Subcutaneous adipose tissue (tissue), 4 donors: ENCODE data around the gene IFI27L2. TPM values are rescaled to one million over a fixed set of nuclear protein-coding genes. Genes with fewer than 3 reads are reported as not detected.

Source experiments
- total RNA-seq, 4 donors: library from RNA; depleted of rRNA; stranded (reverse); fragments of >200 nt; gene quantifications; one replicate each; pipeline ENCODE4 v1.1.0, GENCODE V29; 2016
- TF ChIP-seq, protein P1 (sequence below): fragments of 450-650 bp; IDR thresholded peaks from one replicate; pipeline ENCODE4 v1.5.1; 2016; ENCODE audit warnings: low read depth, mild to moderate bottlenecking, control low read depth, antibody characterized with exemption, moderate library complexity

The IFI27L2 gene
- total RNA-seq, 4 donors from 2014 or later = 20.7 to 102 (median 85.3) TPM

DNA sequence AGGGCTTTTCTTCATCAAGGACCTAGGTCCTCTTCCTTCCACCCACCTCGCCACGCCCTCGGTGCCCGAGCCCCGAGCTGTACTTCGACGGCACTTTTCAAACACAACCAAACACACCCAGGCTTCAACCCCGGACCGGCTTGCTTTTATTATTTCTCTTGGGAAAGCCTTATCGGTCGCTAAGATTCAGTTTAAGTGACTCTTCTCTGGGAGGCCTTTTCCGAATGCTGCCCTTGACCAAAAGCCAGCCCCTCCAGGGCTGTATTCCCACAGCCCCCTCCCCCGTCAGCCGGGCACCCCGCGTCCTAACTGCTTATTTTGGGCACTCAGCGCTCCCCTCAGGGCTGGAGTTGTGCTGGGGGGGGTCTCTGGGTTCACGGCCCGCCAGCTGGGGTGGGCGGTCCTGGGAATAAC is 44.1 kb upstream of the IFI27L2 start:
- TF ChIP-seq, protein P1, sequence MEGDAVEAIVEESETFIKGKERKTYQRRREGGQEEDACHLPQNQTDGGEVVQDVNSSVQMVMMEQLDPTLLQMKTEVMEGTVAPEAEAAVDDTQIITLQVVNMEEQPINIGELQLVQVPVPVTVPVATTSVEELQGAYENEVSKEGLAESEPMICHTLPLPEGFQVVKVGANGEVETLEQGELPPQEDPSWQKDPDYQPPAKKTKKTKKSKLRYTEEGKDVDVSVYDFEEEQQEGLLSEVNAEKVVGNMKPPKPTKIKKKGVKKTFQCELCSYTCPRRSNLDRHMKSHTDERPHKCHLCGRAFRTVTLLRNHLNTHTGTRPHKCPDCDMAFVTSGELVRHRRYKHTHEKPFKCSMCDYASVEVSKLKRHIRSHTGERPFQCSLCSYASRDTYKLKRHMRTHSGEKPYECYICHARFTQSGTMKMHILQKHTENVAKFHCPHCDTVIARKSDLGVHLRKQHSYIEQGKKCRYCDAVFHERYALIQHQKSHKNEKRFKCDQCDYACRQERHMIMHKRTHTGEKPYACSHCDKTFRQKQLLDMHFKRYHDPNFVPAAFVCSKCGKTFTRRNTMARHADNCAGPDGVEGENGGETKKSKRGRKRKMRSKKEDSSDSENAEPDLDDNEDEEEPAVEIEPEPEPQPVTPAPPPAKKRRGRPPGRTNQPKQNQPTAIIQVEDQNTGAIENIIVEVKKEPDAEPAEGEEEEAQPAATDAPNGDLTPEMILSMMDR = no peak

DNA sequence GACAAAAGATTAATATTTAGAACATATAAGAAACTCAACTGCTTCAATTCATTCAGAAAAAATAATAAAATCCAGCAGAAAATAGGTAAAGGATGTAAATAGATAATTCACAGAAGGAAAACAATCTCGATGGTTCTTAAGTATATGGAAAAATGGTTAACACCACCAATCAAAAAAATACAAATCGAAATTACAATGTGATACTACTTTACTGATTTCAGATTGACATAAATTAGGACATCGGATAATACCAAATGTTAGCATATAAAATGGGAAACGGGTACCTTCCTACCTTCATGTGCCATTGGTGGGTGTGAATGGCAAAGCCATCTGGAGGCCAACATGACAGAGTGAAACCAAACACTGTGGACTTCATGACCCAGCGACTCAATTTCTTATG is 43.1 kb upstream of the IFI27L2 start:
- TF ChIP-seq, protein P1 = no peak

DNA sequence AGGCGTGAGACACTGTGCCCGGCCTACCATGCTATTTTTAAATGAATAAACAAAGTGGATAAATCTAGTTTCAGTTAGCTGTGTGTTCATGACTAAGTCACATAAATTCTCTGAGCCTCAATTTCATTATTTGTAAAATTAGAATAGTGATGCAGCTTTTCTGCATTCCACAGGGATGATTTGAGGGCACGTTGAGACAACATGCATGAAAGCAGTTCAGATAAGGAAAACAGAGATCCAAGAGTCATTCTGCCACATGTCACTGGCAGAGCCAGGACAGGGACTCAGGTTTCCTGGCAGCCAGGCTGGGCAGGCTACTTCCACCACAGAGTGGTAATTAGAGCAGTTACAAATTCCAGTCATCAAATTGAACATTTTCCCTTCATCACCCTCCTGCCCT is 41.8 kb upstream of the IFI27L2 start:
- TF ChIP-seq, protein P1 = no peak

DNA sequence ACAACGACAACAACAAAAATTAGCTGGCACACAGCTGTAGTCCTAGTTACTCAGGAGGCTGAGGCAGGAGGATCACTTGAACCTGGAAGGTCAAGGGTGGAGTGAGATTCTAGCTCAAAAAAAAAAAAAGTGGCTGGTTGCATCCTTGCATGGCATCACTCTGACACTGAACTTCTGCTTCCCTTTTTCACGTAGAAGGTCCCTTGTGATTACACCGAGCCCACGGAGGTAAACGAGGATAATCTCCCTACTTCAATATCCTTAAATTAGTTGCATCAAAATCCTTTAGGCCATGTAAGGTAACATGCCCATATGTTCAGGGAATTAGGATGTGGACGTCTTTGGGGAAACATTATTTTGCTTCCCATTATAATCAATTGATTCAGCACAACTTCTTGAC is 40.7 kb upstream of the IFI27L2 start:
- TF ChIP-seq, protein P1 = no peak

DNA sequence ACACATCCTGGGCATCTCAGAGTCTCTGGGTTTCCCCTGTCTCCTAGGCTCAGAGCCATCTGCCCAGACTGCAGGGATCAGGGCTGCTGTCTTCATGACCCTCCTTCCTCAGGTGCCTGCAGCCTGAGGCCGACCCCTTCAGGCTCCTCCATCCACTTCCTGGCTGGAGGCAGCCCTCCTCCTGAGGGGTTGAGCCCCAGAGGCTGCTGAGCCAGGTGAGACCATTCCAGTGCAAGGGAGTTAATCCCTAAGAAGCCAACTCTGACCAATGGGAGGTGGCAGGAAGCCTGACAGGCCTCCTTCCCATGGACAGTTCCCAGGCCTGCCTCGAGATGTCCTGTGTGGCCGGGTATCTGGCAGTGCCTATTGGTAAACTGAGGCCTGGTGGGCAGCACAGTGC is 36.3 kb upstream of the IFI27L2 start:
- TF ChIP-seq, protein P1 = no peak

DNA sequence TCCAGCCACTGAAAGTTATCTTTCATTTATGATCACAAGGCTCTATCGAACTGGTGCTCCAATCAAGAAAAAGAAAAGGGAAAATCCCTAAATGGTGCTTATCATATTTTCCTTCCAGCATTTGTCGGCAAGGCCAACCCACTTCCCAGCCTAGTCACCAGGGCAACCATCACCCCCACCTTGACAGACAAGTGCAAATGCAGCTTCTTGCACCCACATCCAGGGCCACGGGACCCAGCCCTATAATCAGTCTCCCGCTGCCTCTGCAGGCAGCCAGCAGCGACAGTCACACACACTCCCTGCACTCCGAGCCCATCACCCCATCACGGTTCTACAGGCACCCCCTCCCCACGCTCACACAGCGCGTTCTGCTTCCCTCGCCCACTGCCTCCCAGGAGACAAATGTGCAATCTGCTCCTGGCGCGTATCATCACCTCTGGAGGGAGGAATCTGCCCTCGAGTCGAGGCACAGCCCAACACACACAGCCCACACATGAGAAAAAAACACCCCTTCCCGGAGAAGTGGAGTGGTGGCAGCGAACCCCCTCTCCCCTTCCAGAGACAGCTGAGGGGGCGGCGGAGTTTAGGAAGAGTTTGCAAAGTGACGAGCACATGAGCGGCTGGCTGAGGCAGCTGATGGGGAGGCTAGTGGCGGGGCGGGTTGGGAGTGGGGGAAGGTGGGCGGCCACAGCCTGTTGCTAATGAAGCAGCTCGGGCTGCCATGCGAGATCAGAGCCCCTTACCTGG is 35.5 kb upstream of the IFI27L2 start:
- TF ChIP-seq, protein P1 = no peak

DNA sequence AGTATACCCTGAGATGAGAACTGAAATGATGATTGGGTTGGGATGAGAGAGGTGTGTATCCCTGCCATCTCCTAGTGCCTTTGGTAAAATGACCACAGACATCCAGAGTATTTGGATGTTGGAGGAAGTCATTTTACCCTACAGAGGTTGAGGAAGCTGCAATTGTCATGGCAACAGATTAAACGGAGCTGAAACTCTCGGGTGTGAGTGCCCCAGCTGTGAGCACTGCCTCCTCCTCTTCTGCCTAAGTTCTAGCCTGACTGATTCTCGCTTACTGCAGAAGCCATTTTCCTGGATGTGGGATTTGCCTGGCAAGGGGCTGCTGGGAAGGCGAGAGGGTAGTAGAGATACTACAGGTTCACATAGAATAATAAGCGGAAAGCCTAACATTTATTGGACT is 34.4 kb upstream of the IFI27L2 start:
- TF ChIP-seq, protein P1 = no peak
